Endothelial cell (in vitro differentiated cells): Measurements from ENCODE around the gene LRRC73. TPM values are rescaled to one million over a fixed set of nuclear protein-coding genes. Genes with fewer than 3 reads are reported as not detected.

Experiments used
- DNase-seq: peaks from one replicate; pipeline ENCODE4 v3.0.0; 2021; ENCODE audit warnings: low spot score
- H3K27ac Mint-ChIP-seq: one replicate; pipeline ENCODE4 v1.8.0; 2021; ENCODE audit warnings: mixed read lengths, inconsistent platforms; ENCODE audit not compliant: unreplicated experiment
- H3K27me3 Mint-ChIP-seq: one replicate; pipeline ENCODE4 v1.8.0; 2021; ENCODE audit warnings: mild to moderate bottlenecking, moderate library complexity, mixed read lengths, inconsistent platforms; ENCODE audit not compliant: unreplicated experiment
- H3K36me3 Mint-ChIP-seq: one replicate; pipeline ENCODE4 v1.8.0; 2021; ENCODE audit warnings: mild to moderate bottlenecking, low read depth, mixed read lengths, inconsistent platforms; ENCODE audit not compliant: unreplicated experiment
- H3K4me1 Mint-ChIP-seq: one replicate; pipeline ENCODE4 v1.8.0; 2021; ENCODE audit warnings: mild to moderate bottlenecking, mixed read lengths, inconsistent platforms; ENCODE audit not compliant: unreplicated experiment
- H3K4me3 Mint-ChIP-seq: one replicate; pipeline ENCODE4 v1.8.0; 2021; ENCODE audit warnings: mild to moderate bottlenecking, mixed read lengths, inconsistent platforms; ENCODE audit not compliant: unreplicated experiment
- H3K9me3 Mint-ChIP-seq: one replicate; pipeline ENCODE4 v1.8.0; 2021; ENCODE audit warnings: mixed read lengths, inconsistent platforms; ENCODE audit not compliant: unreplicated experiment
- CTCF ChIP-seq: fragments of 200-600 bp; sonication (generic); IDR thresholded peaks from one replicate; pipeline ENCODE4 v1.5.0; 2021; ENCODE audit warnings: antibody characterized with exemption; ENCODE audit not compliant: unreplicated experiment
- total RNA-seq: library from RNA; stranded (reverse); fragmentation: NEBNext Ultra II Directional; extraction: Animal tissue kit (Norgen Biotek cat#: 25700); gene quantifications from one replicate; pipeline ENCODE4 v1.2.1, GENCODE V29; 2021; ENCODE audit not compliant: unreplicated experiment

The LRRC73 gene
- total RNA-seq, 1 donor from 2014 or later, result 0.28 TPM

- DNase-seq, result no peak
- Mint-ChIP-seq H3K27me3 (peaks cover 5% of the 10 kb centered on the region), H3K4me3 (no peak overlapping the region), H3K27ac (no peak overlapping the region), H3K36me3 (peaks cover 16% of the 10 kb centered on the region), H3K4me1 (peaks cover 20% of the 10 kb centered on the region), H3K9me3 (no peaks in the 10 kb centered on the region)
- no peak for TF ChIP-seq CTCF
Observed at GRCh38 chr6:43492673-43493072, 17.5 kb downstream of the LRRC73 start.

- DNase-seq, result no peak
- peaks cover under 1% of the 10 kb centered on the region for H3K27me3 Mint-ChIP-seq
Observed at GRCh38 chr6:43491750-43492661, 18.1 kb downstream of the LRRC73 start.

GRCh38 chr6:43490523-43490939 is 19.6 kb downstream of the LRRC73 start:
- Mint-ChIP-seq H3K27me3 (no peaks in the 10 kb centered on the region), H3K4me1 (peaks cover 18% of the 10 kb centered on the region), H3K27ac (no peak overlapping the region), H3K9me3 (no peaks in the 10 kb centered on the region), H3K36me3 (peaks cover 13% of the 10 kb centered on the region), H3K4me3 (no peak overlapping the region)
- no peak for TF ChIP-seq CTCF
- no peak for DNase-seq

More at GRCh38 chr6:43491750-43492661, 18.1 kb downstream of the LRRC73 start:
- no peaks in the 10 kb centered on the region for H3K9me3 Mint-ChIP-seq
- H3K4me1 Mint-ChIP-seq, result peaks cover 18% of the 10 kb centered on the region
- H3K4me3 Mint-ChIP-seq, result no peak overlapping the region
- peaks cover 13% of the 10 kb centered on the region for H3K36me3 Mint-ChIP-seq
- H3K27ac Mint-ChIP-seq, result no peak overlapping the region
- no peak for TF ChIP-seq CTCF

GRCh38 chr6:43489277-43490072 is 20.7 kb downstream of the LRRC73 start:
- Mint-ChIP-seq H3K9me3 (no peaks in the 10 kb centered on the region), H3K36me3 (peaks cover 9% of the 10 kb centered on the region), H3K4me3 (no peak overlapping the region), H3K27me3 (no peaks in the 10 kb centered on the region), H3K27ac (no peak overlapping the region), H3K4me1 (peaks cover 12% of the 10 kb centered on the region)
- no peak for TF ChIP-seq CTCF
- DNase-seq, result no peak
